Neural cell (in vitro differentiated cells): ENCODE measurements around the gene C22orf15.

ENCODE experiments used
- EP300 ChIP-seq: fragments of 450-650 bp; conservative IDR thresholded peaks from 2 replicates; pipeline ENCODE4 v1.6.1; 2014; ENCODE audit warnings: antibody characterized with exemption, mild to moderate bottlenecking, moderate library complexity; ENCODE audit not compliant: poor library complexity, severe bottlenecking
- EZH2 ChIP-seq: fragments of 200-600, 300-800 bp; shearing (Covaris generic), sonication (generic); IDR thresholded peaks from 2 replicates; pipeline ENCODE4 v1.6.1; 2014; ENCODE audit warnings: antibody characterized with exemption, low read length, borderline replicate concordance, mild to moderate bottlenecking; ENCODE audit not compliant: insufficient read depth, poor library complexity, severe bottlenecking
- MXI1 ChIP-seq: fragments of 450-650 bp; conservative IDR thresholded peaks from 2 replicates; pipeline ENCODE4 v1.6.1; 2014; ENCODE audit warnings: antibody characterized with exemption, mild to moderate bottlenecking; ENCODE audit not compliant: poor library complexity, severe bottlenecking
- POLR2AphosphoS5 ChIP-seq: IDR thresholded peaks from 2 replicates; pipeline ENCODE4 v1.6.1; 2012
- RAD21 ChIP-seq: fragments of 450-650 bp; conservative IDR thresholded peaks from 2 replicates; pipeline ENCODE4 v1.6.1; 2014; ENCODE audit warnings: antibody characterized with exemption, mild to moderate bottlenecking, moderate library complexity
- SMC3 ChIP-seq: fragments of 450-650 bp; conservative IDR thresholded peaks from 2 replicates; pipeline ENCODE4 v1.6.1; 2014; ENCODE audit warnings: antibody characterized with exemption, mild to moderate bottlenecking, moderate library complexity; ENCODE audit not compliant: poor library complexity
- TF ChIP-seq, protein P1 (sequence below): fragments of 450-650 bp; IDR thresholded peaks from 2 replicates; pipeline ENCODE4 v1.5.1; 2014; ENCODE audit warnings: antibody characterized with exemption, mild to moderate bottlenecking, moderate library complexity; ENCODE audit not compliant: poor library complexity, severe bottlenecking
- TF ChIP-seq, protein P2 (sequence below): IDR thresholded peaks from 2 replicates; pipeline ENCODE4 v1.6.1; 2012; ENCODE audit warnings: borderline replicate concordance

DNA sequence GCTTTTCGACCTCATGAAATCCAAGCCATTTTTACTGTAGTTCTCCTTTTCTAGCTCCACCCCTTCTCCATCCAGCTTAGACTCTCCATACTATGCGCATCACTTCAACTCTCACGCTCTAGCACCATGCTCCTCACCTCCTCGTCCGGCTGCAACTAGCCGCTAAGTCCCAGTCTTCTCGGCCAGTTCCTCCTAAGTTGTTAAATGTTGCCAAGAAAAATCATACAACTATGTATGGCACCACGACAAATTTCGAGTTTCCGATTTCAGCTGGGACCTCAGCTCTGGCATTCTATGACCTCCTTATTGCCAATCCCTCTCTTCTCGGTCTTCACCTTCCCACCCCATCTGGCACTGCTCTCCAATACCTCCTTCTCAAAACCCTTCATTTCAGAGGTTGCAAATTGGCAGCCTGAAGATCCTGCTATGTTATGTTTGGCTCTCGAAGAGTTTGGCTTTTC lies 12.9 kb upstream of the C22orf15 start:
- no peak for TF ChIP-seq POLR2AphosphoS5
- no peak for TF ChIP-seq EZH2
- TF ChIP-seq, protein P1, sequence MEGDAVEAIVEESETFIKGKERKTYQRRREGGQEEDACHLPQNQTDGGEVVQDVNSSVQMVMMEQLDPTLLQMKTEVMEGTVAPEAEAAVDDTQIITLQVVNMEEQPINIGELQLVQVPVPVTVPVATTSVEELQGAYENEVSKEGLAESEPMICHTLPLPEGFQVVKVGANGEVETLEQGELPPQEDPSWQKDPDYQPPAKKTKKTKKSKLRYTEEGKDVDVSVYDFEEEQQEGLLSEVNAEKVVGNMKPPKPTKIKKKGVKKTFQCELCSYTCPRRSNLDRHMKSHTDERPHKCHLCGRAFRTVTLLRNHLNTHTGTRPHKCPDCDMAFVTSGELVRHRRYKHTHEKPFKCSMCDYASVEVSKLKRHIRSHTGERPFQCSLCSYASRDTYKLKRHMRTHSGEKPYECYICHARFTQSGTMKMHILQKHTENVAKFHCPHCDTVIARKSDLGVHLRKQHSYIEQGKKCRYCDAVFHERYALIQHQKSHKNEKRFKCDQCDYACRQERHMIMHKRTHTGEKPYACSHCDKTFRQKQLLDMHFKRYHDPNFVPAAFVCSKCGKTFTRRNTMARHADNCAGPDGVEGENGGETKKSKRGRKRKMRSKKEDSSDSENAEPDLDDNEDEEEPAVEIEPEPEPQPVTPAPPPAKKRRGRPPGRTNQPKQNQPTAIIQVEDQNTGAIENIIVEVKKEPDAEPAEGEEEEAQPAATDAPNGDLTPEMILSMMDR: no peak
- no peak for TF ChIP-seq SMC3
- TF ChIP-seq MXI1: no peak
- TF ChIP-seq, protein P2, sequence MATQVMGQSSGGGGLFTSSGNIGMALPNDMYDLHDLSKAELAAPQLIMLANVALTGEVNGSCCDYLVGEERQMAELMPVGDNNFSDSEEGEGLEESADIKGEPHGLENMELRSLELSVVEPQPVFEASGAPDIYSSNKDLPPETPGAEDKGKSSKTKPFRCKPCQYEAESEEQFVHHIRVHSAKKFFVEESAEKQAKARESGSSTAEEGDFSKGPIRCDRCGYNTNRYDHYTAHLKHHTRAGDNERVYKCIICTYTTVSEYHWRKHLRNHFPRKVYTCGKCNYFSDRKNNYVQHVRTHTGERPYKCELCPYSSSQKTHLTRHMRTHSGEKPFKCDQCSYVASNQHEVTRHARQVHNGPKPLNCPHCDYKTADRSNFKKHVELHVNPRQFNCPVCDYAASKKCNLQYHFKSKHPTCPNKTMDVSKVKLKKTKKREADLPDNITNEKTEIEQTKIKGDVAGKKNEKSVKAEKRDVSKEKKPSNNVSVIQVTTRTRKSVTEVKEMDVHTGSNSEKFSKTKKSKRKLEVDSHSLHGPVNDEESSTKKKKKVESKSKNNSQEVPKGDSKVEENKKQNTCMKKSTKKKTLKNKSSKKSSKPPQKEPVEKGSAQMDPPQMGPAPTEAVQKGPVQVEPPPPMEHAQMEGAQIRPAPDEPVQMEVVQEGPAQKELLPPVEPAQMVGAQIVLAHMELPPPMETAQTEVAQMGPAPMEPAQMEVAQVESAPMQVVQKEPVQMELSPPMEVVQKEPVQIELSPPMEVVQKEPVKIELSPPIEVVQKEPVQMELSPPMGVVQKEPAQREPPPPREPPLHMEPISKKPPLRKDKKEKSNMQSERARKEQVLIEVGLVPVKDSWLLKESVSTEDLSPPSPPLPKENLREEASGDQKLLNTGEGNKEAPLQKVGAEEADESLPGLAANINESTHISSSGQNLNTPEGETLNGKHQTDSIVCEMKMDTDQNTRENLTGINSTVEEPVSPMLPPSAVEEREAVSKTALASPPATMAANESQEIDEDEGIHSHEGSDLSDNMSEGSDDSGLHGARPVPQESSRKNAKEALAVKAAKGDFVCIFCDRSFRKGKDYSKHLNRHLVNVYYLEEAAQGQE: no peak
- no peak for TF ChIP-seq RAD21
- no peak for TF ChIP-seq EP300
